Measurements from ENCODE around the gene MEGF6. TPM values are rescaled to one million over a fixed set of nuclear protein-coding genes. Genes with fewer than 3 reads are reported as not detected.

Gene MEGF6
- total RNA-seq, 1 donor = 85.4 TPM

- H4K20me1 ChIP-seq (ENCODE audit: insufficient read depth, low read length) = no peaks in the 10 kb centered on the region
- H3K9me3 ChIP-seq (ENCODE audit: low read depth, low read length) = no peaks in the 10 kb centered on the region
- no peaks in the 10 kb centered on the region for H3K4me1 ChIP-seq (ENCODE audit: insufficient read depth, low read length)
- no peaks in the 10 kb centered on the region for H3K79me2 ChIP-seq (ENCODE audit: insufficient read depth, low read length)
- no peak for TF ChIP-seq CTCF (IDR thresholded peaks at IDR 0.05; ENCODE audit: extremely low read depth, low read depth, low read length)
- H2AFZ ChIP-seq (ENCODE audit: low read length) = no peak overlapping the region
- no peak overlapping the region for H3K4me3 ChIP-seq (ENCODE audit: insufficient read depth, low read length)
- peaks cover 5% of the 10 kb centered on the region for H3K27me3 ChIP-seq (ENCODE audit: insufficient read depth, low read length)
- no peak overlapping the region for H3K27ac ChIP-seq (ENCODE audit: low read depth, low read length)
- no peaks in the 10 kb centered on the region for H3K36me3 ChIP-seq (ENCODE audit: insufficient read depth, low read length)
- peak; percentile 81 for DNase-seq (ENCODE audit: insufficient read length, low spot score, missing footprints)
- no peak overlapping the region for H3K4me2 ChIP-seq (ENCODE audit: insufficient read depth, low read length)
Observed at GRCh38 chr1:3604468-3604974, 6.8 kb downstream of the MEGF6 start.

DNA sequence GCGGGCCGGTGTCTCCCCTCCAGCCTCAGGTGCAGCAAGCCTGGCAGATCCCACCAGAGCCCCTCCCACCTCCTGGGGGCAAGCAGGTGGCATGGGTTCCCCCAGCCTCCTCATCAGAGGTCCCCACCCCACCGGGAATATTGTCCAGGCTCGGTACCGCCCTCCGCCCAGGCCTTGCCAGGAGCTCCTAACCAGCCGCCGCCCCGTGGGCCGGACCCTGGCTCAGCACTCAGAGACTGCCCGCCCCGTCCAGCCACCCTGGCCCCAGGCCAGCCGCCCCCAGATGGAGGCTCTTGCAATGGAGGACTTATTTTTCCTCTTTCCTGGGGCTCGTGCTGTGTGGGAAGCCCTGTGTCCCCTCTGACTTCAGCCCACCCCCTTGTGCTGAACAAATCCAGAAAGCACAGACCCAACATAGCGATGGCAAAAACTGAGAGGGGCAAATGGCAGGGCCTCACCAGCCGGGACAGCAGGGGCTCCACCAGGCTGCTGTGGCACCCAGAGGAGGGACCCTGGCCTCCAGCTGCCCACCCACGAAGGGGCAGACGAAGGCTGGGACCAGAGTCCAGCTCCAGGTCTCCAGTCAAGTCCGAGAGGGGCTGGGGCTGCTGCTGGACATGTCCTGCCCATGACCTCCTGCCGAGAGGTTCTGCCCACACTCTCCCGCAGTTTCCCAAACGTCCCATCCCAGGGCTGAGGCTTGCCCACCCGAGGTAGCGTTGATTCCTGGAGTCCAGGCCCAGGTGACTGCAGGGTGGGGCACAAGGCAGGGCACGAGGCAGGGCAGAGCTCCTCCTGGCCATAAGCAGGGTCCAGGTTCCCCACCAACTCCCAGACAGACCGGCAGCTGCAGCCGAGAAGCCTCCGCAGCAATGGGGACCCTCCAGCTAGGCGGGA, 7.5 kb downstream of the MEGF6 start:
- Histone ChIP-seq H3K4me1 (ENCODE audit: insufficient read depth, low read length) (no peaks in the 10 kb centered on the region), H3K79me2 (ENCODE audit: insufficient read depth, low read length) (no peaks in the 10 kb centered on the region), H4K20me1 (ENCODE audit: insufficient read depth, low read length) (no peaks in the 10 kb centered on the region), H2AFZ (ENCODE audit: low read length) (no peak overlapping the region), H3K4me2 (ENCODE audit: insufficient read depth, low read length) (no peak overlapping the region), H3K4me3 (ENCODE audit: insufficient read depth, low read length) (no peak overlapping the region), H3K9me3 (ENCODE audit: low read depth, low read length) (no peaks in the 10 kb centered on the region), H3K27me3 (ENCODE audit: insufficient read depth, low read length) (no peaks in the 10 kb centered on the region), H3K27ac (ENCODE audit: low read depth, low read length) (no peak overlapping the region), H3K36me3 (ENCODE audit: insufficient read depth, low read length) (no peaks in the 10 kb centered on the region)
- DNase-seq (ENCODE audit: insufficient read length, low spot score, missing footprints) = peak; percentile 86
- no peak for TF ChIP-seq CTCF (IDR thresholded peaks at IDR 0.05; ENCODE audit: extremely low read depth, low read depth, low read length)

DNA sequence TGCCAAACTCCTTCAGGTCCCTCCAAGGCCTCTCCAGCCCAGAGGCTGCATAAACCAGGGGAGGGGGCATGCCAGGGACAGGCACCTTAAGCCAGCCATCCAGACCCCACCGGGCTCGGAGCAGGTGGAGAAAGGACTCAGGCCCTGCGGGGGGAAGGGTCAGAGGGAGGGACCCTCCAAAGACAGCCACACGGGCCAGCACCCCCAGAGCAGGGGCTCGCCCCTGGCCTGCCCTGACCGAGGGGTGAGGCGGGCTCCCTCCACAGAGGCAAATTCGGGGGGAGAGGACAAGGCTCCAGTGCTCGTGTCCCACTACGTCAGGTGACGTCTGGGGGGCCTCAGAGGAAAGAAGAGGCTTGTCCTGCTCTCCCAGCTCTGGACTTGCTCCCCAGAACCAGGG, 8.2 kb downstream of the MEGF6 start:
- Histone ChIP-seq H3K27ac (ENCODE audit: low read depth, low read length) (no peak overlapping the region), H3K36me3 (ENCODE audit: insufficient read depth, low read length) (no peaks in the 10 kb centered on the region), H3K9me3 (ENCODE audit: low read depth, low read length) (no peaks in the 10 kb centered on the region), H3K4me3 (ENCODE audit: insufficient read depth, low read length) (no peak overlapping the region), H3K4me2 (ENCODE audit: insufficient read depth, low read length) (no peak overlapping the region), H3K27me3 (ENCODE audit: insufficient read depth, low read length) (no peaks in the 10 kb centered on the region), H3K79me2 (ENCODE audit: insufficient read depth, low read length) (no peaks in the 10 kb centered on the region), H3K4me1 (ENCODE audit: insufficient read depth, low read length) (no peaks in the 10 kb centered on the region), H2AFZ (ENCODE audit: low read length) (no peak overlapping the region), H4K20me1 (ENCODE audit: insufficient read depth, low read length) (no peaks in the 10 kb centered on the region)
- peak; percentile 86 for DNase-seq (ENCODE audit: insufficient read length, low spot score, missing footprints)
- no peak for TF ChIP-seq CTCF (IDR thresholded peaks at IDR 0.05; ENCODE audit: extremely low read depth, low read depth, low read length)

DNA sequence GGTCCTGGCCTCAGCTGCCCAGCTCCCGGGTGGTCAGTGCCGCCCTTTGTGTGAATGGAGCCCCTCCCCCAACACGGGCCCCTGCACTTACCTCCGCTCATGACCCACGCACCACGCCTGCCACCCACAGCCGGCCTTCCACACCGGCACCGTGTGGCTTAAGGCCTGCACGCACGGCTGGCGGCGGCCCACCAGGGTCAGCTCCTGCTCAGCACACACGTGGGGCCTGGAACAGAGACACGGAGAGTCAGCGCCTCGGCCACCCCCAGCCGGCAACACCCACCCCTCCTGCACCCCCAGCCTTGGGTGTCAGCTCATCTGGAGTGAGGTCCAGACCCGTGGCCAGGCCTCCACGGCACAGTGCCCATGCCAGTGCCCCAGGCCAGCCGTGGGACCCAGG, 8.9 kb downstream of the MEGF6 start:
- no peak for DNase-seq (ENCODE audit: insufficient read length, low spot score, missing footprints)
- H3K9me3 ChIP-seq (ENCODE audit: low read depth, low read length) = no peaks in the 10 kb centered on the region
- no peak for TF ChIP-seq CTCF (IDR thresholded peaks at IDR 0.05; ENCODE audit: extremely low read depth, low read depth, low read length)

More for the DNA sequence above, 8.9 kb downstream of the MEGF6 start:
- no peaks in the 10 kb centered on the region for H3K36me3 ChIP-seq (ENCODE audit: insufficient read depth, low read length)
- no peaks in the 10 kb centered on the region for H3K4me1 ChIP-seq (ENCODE audit: insufficient read depth, low read length)
- no peak overlapping the region for H3K4me3 ChIP-seq (ENCODE audit: insufficient read depth, low read length)
- no peak overlapping the region for H3K27ac ChIP-seq (ENCODE audit: low read depth, low read length)
- H3K79me2 ChIP-seq (ENCODE audit: insufficient read depth, low read length) = no peaks in the 10 kb centered on the region
- no peak overlapping the region for H2AFZ ChIP-seq (ENCODE audit: low read length)
- H3K4me2 ChIP-seq (ENCODE audit: insufficient read depth, low read length) = no peak overlapping the region
- peaks cover 5% of the 10 kb centered on the region for H3K27me3 ChIP-seq (ENCODE audit: insufficient read depth, low read length)
- H4K20me1 ChIP-seq (ENCODE audit: insufficient read depth, low read length) = no peaks in the 10 kb centered on the region
